Muscle layer of colon (tissue), 2 donors: Measurements from ENCODE around the gene RPTOR.

Source experiments
- H3K27ac ChIP-seq: one replicate; pipeline ENCODE4 v1.7.0; 2013; ENCODE audit warnings: low read depth, mild to moderate bottlenecking, low read length, moderate library complexity
- H3K27me3 ChIP-seq, 2 donors: one replicate each; pipeline ENCODE4 v1.7.0; 2013; ENCODE audit warnings: low read length in 2 of 2, mild to moderate bottlenecking in 2 of 2; ENCODE audit not compliant: insufficient read depth in 2 of 2, control insufficient read depth in 1 of 2
- H3K36me3 ChIP-seq: one replicate; pipeline ENCODE4 v1.7.0; 2013; ENCODE audit warnings: mild to moderate bottlenecking, low read length; ENCODE audit not compliant: insufficient read depth
- H3K4me1 ChIP-seq: one replicate; pipeline ENCODE4 v1.7.0; 2013; ENCODE audit warnings: mild to moderate bottlenecking, low read length; ENCODE audit not compliant: insufficient read depth
- H3K4me3 ChIP-seq, 2 donors: one replicate each; pipeline ENCODE4 v1.7.0; 2013; ENCODE audit warnings: low read length in 2 of 2, low read depth in 1 of 2, mild to moderate bottlenecking in 1 of 2, moderate library complexity in 1 of 2
- H3K9ac ChIP-seq: one replicate; pipeline ENCODE4 v1.7.0; 2013; ENCODE audit warnings: low read length
- H3K9me3 ChIP-seq: one replicate; pipeline ENCODE4 v1.7.0; 2013; ENCODE audit warnings: mild to moderate bottlenecking, low read length
- donor health status: abdominal sarcoma.
- donor health status: Adenocarcinoma of cecum.

The RPTOR gene, protein sequence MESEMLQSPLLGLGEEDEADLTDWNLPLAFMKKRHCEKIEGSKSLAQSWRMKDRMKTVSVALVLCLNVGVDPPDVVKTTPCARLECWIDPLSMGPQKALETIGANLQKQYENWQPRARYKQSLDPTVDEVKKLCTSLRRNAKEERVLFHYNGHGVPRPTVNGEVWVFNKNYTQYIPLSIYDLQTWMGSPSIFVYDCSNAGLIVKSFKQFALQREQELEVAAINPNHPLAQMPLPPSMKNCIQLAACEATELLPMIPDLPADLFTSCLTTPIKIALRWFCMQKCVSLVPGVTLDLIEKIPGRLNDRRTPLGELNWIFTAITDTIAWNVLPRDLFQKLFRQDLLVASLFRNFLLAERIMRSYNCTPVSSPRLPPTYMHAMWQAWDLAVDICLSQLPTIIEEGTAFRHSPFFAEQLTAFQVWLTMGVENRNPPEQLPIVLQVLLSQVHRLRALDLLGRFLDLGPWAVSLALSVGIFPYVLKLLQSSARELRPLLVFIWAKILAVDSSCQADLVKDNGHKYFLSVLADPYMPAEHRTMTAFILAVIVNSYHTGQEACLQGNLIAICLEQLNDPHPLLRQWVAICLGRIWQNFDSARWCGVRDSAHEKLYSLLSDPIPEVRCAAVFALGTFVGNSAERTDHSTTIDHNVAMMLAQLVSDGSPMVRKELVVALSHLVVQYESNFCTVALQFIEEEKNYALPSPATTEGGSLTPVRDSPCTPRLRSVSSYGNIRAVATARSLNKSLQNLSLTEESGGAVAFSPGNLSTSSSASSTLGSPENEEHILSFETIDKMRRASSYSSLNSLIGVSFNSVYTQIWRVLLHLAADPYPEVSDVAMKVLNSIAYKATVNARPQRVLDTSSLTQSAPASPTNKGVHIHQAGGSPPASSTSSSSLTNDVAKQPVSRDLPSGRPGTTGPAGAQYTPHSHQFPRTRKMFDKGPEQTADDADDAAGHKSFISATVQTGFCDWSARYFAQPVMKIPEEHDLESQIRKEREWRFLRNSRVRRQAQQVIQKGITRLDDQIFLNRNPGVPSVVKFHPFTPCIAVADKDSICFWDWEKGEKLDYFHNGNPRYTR (N-terminal part only)

DNA sequence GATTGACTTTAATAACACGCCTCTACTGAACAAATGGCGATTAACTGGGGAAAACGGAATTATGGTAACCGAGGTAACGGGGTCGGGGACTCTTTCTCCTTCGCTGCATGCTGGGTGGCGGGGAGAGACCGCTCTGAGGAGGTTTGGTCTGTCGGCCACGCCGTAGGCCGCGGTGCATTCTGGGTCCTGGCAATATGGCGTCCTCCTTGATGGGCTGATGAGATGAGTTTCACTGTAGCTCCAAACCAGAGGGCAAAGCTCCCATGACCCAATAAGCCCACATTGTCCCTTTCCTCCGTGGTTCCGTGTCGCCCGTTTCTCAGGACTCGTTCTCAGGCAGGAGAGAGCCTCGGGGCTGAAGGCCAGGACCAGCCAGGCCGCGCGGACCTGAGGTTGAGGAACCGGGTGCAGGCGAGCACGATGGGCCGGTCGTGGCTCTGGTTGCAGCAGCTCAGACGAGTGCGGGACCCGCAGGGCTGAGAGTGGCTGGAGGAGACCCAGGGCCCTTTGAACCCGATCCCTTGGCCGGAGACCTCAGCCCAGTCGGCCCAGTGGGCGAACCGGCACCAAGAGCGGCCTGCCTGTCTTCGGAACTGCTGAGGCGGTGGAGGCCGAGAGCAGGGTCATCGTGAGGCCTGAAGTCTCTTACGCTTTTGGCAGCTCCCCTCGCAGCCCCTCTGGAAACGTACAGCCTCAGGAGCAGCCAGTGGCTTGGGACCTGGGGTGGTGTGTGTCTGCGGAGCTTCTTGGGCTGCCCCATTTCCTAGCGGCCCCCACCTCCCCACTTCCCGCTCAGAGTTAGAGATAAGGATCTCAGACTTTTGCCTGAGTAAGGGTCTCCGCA lies at the start of gene RPTOR:
Gene RPTOR, plus strand, starts transcription at position 184 of the 844 bp plus-strand sequence. CDS start 792 bp downstream, outside the sequence.
- no peaks in the 10 kb centered on the region for H3K9me3 ChIP-seq
- no peaks in the 10 kb centered on the region for H3K27me3 ChIP-seq
- peak within 1 kb of the TSS; percentile 89 for H3K27ac ChIP-seq
- H3K4me3 ChIP-seq = peak within 1 kb of the TSS; percentile 96 to 100
- peaks cover 17% of the 10 kb centered on the region for H3K4me1 ChIP-seq
- no peaks in the 10 kb centered on the region for H3K36me3 ChIP-seq
- peak within 1 kb of the TSS; percentile 88 for H3K9ac ChIP-seq

DNA sequence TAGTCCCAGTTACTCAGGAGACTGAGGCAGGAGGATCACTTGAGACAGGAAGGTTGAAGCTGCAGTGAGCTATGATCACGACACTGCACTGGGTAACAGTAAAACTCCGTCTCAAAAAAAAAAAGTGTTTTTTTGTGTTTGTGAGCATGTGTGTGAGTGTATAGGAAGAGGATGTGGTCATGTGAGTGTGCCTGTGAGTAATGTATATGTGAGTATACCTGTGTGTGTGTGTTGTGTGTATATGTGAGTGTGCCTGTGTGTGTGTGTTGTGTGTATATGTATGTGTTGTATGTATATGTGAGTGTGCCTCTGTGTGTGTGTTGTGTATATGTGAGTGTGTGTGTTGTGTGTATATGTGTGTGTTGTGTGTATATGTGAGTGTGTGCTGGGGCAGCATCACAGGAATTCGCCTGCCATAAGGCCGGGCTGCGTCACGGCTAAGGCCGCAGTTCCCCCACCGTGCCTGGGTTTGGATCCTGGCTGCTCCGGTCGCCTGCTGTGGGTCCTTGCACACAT lies 46.9 kb upstream of the RPTOR start:
- H3K4me1 ChIP-seq = peaks cover 37% of the 10 kb centered on the region
- H3K36me3 ChIP-seq = no peaks in the 10 kb centered on the region
- H3K9me3 ChIP-seq = no peaks in the 10 kb centered on the region
- no peak overlapping the region for H3K9ac ChIP-seq
- H3K27ac ChIP-seq = peak overlapping the region; percentile 68
- H3K4me3 ChIP-seq = peak overlapping the region in 1 of 2 donors; percentile 12
- H3K27me3 ChIP-seq = no peaks in the 10 kb centered on the region

DNA sequence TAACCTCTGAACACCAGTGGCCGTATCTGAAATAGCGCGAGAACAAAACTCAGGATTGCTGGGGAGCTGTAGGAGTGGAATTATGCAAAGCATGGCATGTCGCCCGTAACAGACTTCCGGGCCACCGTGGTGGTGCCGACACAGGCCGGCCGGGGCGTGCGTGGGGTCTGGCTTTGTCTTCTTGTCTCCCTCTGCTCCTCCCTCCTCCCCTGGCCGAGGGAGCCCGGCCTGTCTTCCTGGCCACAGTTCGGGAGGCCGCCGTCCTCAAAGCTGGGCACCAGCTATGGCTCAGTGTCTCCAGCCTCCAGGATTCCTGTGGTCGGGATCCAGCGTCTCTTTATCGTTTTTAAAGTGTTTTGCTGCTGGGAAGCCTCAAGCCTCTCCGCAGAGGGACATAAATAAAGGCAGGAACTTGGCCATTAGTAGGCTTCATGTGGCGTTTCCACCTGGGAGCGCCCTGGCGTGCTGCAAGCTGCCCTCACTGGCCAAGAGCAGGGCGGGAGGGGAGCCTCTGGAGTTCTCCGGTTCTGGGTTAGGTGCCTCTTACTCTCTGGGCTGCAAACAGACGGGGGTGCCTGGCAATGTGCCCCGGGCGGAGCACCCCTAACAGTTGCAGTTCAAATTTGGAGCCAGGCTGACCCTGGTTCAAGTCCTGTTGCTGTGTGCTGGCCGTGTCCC lies 46.3 kb upstream of the RPTOR start:
- Histone ChIP-seq H3K27ac (peak overlapping the region; percentile 68), H3K36me3 (no peaks in the 10 kb centered on the region), H3K9me3 (no peaks in the 10 kb centered on the region), H3K4me1 (peaks cover 38% of the 10 kb centered on the region), H3K4me3 (peak overlapping the region; percentile 12 to 25), H3K27me3 (no peaks in the 10 kb centered on the region), H3K9ac (no peak overlapping the region)

DNA sequence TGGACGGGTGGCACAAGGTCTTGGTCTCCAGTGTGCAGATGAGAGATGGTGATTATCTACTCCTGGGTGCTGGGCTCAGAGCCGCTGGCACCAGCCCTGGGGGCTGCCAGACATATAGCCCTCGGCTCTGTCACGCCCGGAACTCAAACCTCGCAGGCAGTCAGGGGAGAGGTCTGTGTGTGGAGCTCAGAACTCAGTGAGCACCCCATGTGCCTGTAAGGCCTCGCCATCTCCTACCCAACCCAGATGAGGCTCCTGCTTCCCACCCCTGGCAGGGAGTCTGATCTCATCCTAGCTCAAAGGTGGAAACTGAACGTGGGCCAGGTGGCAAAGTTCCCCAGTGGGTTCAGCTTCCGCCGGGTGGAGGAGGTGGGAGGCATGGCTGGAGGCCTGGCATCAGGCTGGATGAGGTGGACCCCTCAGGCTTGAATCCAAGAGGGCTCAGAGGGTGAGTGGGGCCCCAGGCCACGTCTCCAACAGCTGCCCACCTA lies 45.7 kb upstream of the RPTOR start:
- Histone ChIP-seq H3K9ac (no peak overlapping the region), H3K36me3 (no peaks in the 10 kb centered on the region), H3K27me3 (no peaks in the 10 kb centered on the region), H3K4me1 (peaks cover 38% of the 10 kb centered on the region), H3K4me3 (no peak overlapping the region), H3K9me3 (no peaks in the 10 kb centered on the region), H3K27ac (peak overlapping the region; percentile 68)

DNA sequence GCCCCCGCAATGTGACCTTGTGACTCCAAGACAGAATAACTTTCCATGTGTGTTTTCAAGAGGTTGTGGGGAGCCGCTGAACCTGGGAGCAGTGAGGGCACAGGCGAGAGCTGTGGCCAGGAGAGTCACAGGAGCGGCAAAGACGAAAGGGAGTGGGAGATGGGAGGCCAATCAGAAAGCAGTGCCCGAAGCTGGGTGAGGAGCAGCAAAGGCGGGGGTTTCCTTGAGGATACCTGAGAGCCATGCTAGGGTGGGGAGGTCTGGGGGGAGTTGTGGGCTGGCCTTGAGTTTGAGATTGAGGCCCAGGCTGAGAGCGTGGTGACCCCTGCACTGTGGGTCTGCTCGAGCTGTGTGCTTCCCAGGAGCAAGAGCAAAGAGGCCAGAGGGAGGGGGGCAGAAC lies 45.1 kb upstream of the RPTOR start:
- peaks cover 38% of the 10 kb centered on the region for H3K4me1 ChIP-seq
- no peak overlapping the region for H3K9ac ChIP-seq
- H3K27ac ChIP-seq = no peak overlapping the region
- H3K36me3 ChIP-seq = no peaks in the 10 kb centered on the region
- no peak overlapping the region for H3K4me3 ChIP-seq
- no peaks in the 10 kb centered on the region for H3K27me3 ChIP-seq
- no peaks in the 10 kb centered on the region for H3K9me3 ChIP-seq

DNA sequence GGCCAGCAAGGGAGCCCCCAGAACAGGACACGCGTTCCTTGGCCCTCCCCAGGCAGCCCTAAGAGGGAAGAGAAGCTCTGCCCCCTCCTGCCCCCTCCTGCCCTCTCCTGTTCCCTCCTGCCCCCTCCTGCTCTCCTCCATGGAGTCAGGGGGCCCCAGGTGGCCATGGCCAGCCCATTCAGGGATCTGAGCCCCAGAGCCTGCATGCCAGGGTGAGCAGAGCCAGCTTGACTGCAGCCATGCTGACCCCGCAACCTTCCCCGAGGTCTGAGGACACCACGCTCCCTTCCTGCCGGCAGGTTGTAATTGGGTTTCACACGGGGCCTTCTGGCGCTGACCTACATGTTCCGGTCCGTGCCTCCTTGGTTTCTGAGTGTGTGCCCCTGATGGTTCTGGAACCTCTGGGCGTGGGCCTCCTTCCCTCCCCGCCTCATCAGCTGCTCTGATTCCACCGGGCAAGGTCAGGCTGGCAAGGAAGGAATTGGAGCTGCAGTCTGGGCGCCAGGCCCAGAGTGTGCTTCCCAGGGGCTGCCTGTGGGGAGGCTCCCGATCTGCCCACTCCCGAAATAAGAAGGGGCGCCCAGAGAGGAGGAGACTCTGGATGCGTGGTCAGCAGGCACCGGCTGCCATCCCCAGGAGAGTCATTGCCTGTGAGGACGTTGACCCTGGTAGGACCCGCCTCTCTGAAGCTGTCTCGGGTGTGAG lies 44.5 kb upstream of the RPTOR start:
- peak overlapping the region; percentile 76 for H3K27ac ChIP-seq
- no peak overlapping the region for H3K4me3 ChIP-seq
- H3K4me1 ChIP-seq = peaks cover 38% of the 10 kb centered on the region
- no peaks in the 10 kb centered on the region for H3K9me3 ChIP-seq
- no peaks in the 10 kb centered on the region for H3K36me3 ChIP-seq
- H3K9ac ChIP-seq = no peak overlapping the region
- no peaks in the 10 kb centered on the region for H3K27me3 ChIP-seq

DNA sequence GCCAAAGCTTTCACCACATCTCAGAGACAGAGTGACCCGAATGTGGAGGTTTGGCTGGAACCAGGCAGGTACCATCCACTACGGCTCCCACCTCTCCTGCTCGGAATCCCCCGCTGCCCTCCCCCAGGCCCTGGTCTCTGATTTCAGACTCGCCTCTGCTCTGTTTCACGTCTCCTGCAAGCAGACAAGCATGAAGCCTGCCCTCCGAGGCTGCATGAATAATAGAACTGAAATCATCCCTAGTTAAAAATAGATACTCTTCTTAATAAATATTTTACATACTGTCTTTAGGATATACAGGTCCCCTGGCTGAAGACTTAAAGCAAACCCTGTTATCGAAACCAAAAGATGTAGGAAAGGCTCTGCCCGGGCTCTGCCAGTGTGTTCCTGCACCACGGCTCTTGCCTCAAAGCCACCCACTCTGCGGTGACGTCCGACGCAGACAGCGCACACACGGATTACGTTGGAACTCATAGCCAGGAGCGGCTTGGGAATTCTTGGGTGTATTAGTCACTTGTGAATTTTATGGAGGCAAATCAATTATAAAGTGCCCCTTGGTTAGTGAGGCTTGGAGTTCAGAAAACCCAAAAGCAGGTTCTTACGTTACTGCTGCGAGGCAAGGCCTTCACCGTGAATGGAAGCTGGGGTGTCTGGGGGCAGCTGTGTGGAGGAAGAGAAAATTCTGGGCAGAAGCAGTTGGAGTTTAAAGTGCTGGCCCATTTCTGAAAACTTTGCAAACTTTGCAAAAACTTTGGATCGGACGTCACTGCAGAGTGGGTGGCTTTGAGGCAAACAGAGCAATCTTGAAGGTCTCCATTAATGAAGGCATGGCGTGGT lies 42.7 kb upstream of the RPTOR start:
- Histone ChIP-seq H3K9ac (no peak overlapping the region), H3K4me3 (no peak overlapping the region), H3K27me3 (no peaks in the 10 kb centered on the region), H3K36me3 (no peaks in the 10 kb centered on the region), H3K27ac (peak overlapping the region; percentile 59), H3K9me3 (no peaks in the 10 kb centered on the region), H3K4me1 (peaks cover 38% of the 10 kb centered on the region)

DNA sequence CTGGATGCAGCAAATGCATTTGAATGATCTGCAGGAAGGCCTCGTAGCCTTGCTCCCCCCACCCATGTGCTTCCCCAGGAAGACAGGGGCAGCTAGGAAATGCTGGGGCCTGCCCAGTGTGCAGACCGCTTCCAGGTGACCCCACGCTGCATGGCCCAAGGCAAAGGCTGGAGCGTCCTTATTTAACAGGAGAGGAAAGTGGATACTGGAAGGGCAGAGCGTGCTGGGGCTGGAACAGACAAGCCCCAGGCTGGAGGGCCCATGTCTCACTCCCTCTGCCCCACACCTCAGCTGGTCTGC lies 42.1 kb upstream of the RPTOR start:
- Histone ChIP-seq H3K27ac (peak overlapping the region; percentile 59), H3K4me3 (no peak overlapping the region), H3K4me1 (peaks cover 38% of the 10 kb centered on the region), H3K27me3 (no peaks in the 10 kb centered on the region), H3K36me3 (no peaks in the 10 kb centered on the region), H3K9me3 (no peaks in the 10 kb centered on the region), H3K9ac (no peak overlapping the region)

DNA sequence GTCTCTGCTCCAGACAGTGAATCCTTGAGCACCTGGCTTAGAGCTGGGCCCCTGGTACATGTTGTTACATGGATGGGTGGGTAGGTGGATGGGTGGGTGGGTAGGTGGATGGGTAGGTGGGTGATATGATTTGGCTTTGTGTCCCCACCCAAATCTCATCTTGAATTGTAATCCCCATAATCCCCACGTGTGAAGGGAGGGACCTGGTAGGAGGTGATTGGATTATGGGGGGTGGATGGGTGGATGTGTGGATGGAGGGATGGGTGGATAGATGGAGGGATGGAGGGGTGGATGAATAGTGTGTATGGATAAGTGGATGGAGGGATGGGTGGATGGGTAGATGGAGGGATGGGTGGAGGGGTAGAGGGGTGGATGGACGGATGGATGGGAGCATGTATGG lies 41.6 kb upstream of the RPTOR start:
- Histone ChIP-seq H3K4me1 (peaks cover 34% of the 10 kb centered on the region), H3K9ac (no peak overlapping the region), H3K9me3 (no peaks in the 10 kb centered on the region), H3K27ac (no peak overlapping the region), H3K36me3 (no peaks in the 10 kb centered on the region), H3K27me3 (no peaks in the 10 kb centered on the region), H3K4me3 (no peak overlapping the region)
